ENCODE measurements around the gene TIAM1.

- TF ChIP-seq CTCF (IDR thresholded peaks at IDR 0.05) (no peak), POLR2A (IDR thresholded peaks at IDR 0.05) (no peak), EP300 (IDR thresholded peaks at IDR 0.05) (no peak)
Observed at GRCh38 chr21:31316488-31317169, 27.4 kb downstream of the TIAM1 start.

Data from gastroesophageal sphincter (tissue), 3 donors.